Measurements from ENCODE around the gene CC2D1A. TPM values are rescaled to one million over a fixed set of nuclear protein-coding genes. Genes with fewer than 3 reads are reported as not detected.
A peak's percentile ranks its signal among the peaks of the same experiment; 100 is the strongest.

Gene CC2D1A
- polyA plus RNA-seq, 1 donor from 2014 or later, result 15.5 TPM

GRCh38 chr19:13952931-13953531 lies 47.0 kb downstream of the CC2D1A start:
- Mint-ChIP-seq H3K27me3 (no peaks in the 10 kb centered on the region), H3K4me3 (peak overlapping the region; percentile 81 to 87 (median 86)), H3K36me3 (no peaks in the 10 kb centered on the region), H3K27ac (peak overlapping the region in 2 of 3 donors; percentile 51 to 76), H3K4me1 (peaks cover 0 to 11% (median 8%) of the 10 kb centered on the region in 3 donors), H3K9me3 (no peaks in the 10 kb centered on the region)

- H3K36me3 Mint-ChIP-seq, result no peaks in the 10 kb centered on the region
- H3K4me1 Mint-ChIP-seq, result peaks cover 0 to 11% (median 10%) of the 10 kb centered on the region in 3 donors
- H3K4me3 Mint-ChIP-seq, result peak overlapping the region; percentile 52 to 87 (median 84)
- peak overlapping the region in 1 of 3 donors; percentile 51 for H3K27ac Mint-ChIP-seq
- H3K9me3 Mint-ChIP-seq, result no peaks in the 10 kb centered on the region
- no peaks in the 10 kb centered on the region for H3K27me3 Mint-ChIP-seq
Observed at GRCh38 chr19:13954185-13954584, 48.2 kb downstream of the CC2D1A start.

DNA sequence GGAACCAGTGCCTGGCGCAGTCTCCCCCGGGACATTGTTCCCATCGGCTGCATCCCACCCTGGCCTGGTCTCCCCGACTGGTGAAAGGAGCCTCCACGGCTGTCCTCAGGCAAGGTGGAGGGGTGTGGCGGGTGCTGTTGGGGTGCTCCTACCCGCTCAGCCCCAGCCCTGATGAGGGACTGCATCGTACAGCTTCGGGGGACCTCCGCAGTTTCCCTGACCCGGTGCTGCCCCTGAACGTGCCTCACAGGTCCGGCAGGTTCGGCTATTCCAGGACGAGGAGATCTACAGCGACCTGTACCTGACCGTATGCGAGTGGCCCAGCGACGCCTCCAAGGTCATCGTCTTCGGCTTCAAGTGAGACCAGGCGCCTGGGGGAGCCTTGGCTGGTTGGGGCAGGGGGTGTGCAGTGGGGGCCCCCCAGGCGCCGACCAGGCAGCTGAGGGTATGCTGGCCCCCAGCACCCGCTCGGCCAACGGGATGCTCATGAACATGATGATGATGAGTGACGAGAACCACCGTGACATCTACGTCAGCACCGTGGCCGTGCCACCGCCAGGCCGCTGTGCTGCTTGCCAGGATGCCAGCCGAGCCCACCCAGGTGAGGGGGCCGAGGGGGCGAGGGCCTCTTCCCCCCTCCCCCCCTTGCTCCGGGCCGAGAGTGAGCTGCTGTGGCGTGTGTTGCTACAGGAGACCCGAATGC lies 49.8 kb downstream of the CC2D1A start:
- H3K4me3 Mint-ChIP-seq, result peak overlapping the region in 1 of 4 donors; percentile 87
- no peaks in the 10 kb centered on the region for H3K27me3 Mint-ChIP-seq
- peaks cover 0 to 11% (median 11%) of the 10 kb centered on the region in 3 donors for H3K4me1 Mint-ChIP-seq
- no peaks in the 10 kb centered on the region for H3K36me3 Mint-ChIP-seq
- peak overlapping the region in 1 of 3 donors; percentile 27 for H3K27ac Mint-ChIP-seq
- no peaks in the 10 kb centered on the region for H3K9me3 Mint-ChIP-seq

GRCh38 chr19:13956365-13956744 lies 50.4 kb downstream of the CC2D1A start:
- H3K27ac Mint-ChIP-seq, result no peak overlapping the region

DNA sequence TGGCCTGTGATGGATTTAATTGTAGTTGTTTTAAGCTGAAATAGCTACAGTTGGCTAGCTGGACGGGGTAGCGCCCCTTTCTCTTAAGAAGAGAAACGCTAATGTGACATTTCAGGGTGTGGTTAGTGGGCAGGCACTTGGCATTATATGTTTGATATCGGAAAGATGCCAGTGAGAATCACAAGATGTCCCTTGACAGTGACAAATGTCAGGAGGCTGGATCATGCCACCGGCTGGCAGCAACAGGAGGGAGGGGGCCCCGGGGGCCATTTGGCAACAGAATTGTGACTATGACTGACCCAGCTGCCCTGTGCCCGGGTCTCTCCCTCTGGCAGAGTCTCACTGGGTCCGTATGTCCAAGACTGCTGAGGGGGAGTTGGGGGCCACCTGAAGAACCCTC lies 51.0 kb downstream of the CC2D1A start:
- Mint-ChIP-seq H3K9me3 (no peaks in the 10 kb centered on the region), H3K4me3 (peak overlapping the region in 1 of 4 donors; percentile 32), H3K27me3 (no peaks in the 10 kb centered on the region), H3K4me1 (peaks cover 0 to 11% (median 7%) of the 10 kb centered on the region in 3 donors), H3K27ac (no peak overlapping the region), H3K36me3 (no peaks in the 10 kb centered on the region)

More at GRCh38 chr19:13956365-13956744, 50.4 kb downstream of the CC2D1A start:
- H3K4me1 Mint-ChIP-seq, result peaks cover 0 to 11% (median 11%) of the 10 kb centered on the region in 3 donors
- peak overlapping the region in 1 of 4 donors; percentile 32 for H3K4me3 Mint-ChIP-seq
- H3K27me3 Mint-ChIP-seq, result no peaks in the 10 kb centered on the region
- no peaks in the 10 kb centered on the region for H3K9me3 Mint-ChIP-seq
- H3K36me3 Mint-ChIP-seq, result no peaks in the 10 kb centered on the region

DNA sequence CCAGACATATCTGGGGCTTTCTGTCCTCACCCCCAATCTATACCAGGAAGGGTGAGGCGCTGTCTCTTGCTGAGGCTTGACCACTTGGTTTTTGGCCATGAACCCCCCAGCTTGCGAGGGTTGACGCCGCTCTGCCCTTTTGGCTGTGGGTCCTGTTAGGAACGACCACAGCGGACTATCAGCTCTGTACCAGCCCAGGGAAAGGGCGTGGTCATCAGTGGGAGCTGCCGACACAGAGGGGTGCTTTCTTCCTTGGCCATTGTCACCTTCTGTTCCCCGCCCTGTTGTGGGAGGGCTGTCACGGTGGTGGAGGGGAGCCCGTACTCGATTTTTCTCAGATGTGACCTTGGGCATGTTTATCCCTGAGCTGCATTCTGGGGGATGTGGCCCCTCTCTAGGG lies 52.0 kb downstream of the CC2D1A start:
- H3K9me3 Mint-ChIP-seq, result no peaks in the 10 kb centered on the region
- H3K27me3 Mint-ChIP-seq, result no peaks in the 10 kb centered on the region
- H3K4me1 Mint-ChIP-seq, result peaks cover 0 to 8% (median 7%) of the 10 kb centered on the region in 3 donors
- no peaks in the 10 kb centered on the region for H3K36me3 Mint-ChIP-seq
- peak overlapping the region in 1 of 4 donors; percentile 68 for H3K4me3 Mint-ChIP-seq
- H3K27ac Mint-ChIP-seq, result peak overlapping the region in 1 of 3 donors; percentile 63

GRCh38 chr19:13959141-13959961 lies 53.4 kb downstream of the CC2D1A start:
- H3K36me3 Mint-ChIP-seq, result no peaks in the 10 kb centered on the region

GRCh38 chr19:13959962-13960862 lies 54.2 kb downstream of the CC2D1A start:
- H3K4me3 Mint-ChIP-seq, result peak overlapping the region in 1 of 4 donors; percentile 23
- peak overlapping the region in 1 of 3 donors; percentile 53 for H3K27ac Mint-ChIP-seq
- H3K4me1 Mint-ChIP-seq, result peaks cover 0 to 2% (median 0%) of the 10 kb centered on the region in 3 donors
- H3K9me3 Mint-ChIP-seq, result no peaks in the 10 kb centered on the region
- no peaks in the 10 kb centered on the region for H3K36me3 Mint-ChIP-seq
- no peaks in the 10 kb centered on the region for H3K27me3 Mint-ChIP-seq

More at GRCh38 chr19:13959141-13959961, 53.4 kb downstream of the CC2D1A start:
- no peak overlapping the region for H3K27ac Mint-ChIP-seq
- H3K27me3 Mint-ChIP-seq, result no peaks in the 10 kb centered on the region
- H3K4me1 Mint-ChIP-seq, result peaks cover 0 to 4% (median 0%) of the 10 kb centered on the region in 3 donors
- H3K4me3 Mint-ChIP-seq, result no peak overlapping the region
- no peaks in the 10 kb centered on the region for H3K9me3 Mint-ChIP-seq

- H3K27me3 Mint-ChIP-seq, result no peaks in the 10 kb centered on the region
- no peaks in the 10 kb centered on the region for H3K36me3 Mint-ChIP-seq
- no peaks in the 10 kb centered on the region for H3K9me3 Mint-ChIP-seq
- peak overlapping the region in 1 of 4 donors; percentile 23 for H3K4me3 Mint-ChIP-seq
- peaks cover 0 to 2% (median 0%) of the 10 kb centered on the region in 3 donors for H3K4me1 Mint-ChIP-seq
- H3K27ac Mint-ChIP-seq, result peak overlapping the region in 1 of 3 donors; percentile 26
Observed at GRCh38 chr19:13960863-13961784, 55.1 kb downstream of the CC2D1A start.

GRCh38 chr19:13961826-13962698 lies 56.1 kb downstream of the CC2D1A start:
- peaks cover 0 to 2% (median 0%) of the 10 kb centered on the region in 3 donors for H3K4me1 Mint-ChIP-seq
- H3K4me3 Mint-ChIP-seq, result no peak overlapping the region
- no peaks in the 10 kb centered on the region for H3K9me3 Mint-ChIP-seq
- H3K27ac Mint-ChIP-seq, result peak overlapping the region in 1 of 3 donors; percentile 26
- H3K36me3 Mint-ChIP-seq, result no peaks in the 10 kb centered on the region
- no peaks in the 10 kb centered on the region for H3K27me3 Mint-ChIP-seq

- no peak overlapping the region for H3K4me3 Mint-ChIP-seq
- H3K36me3 Mint-ChIP-seq, result no peaks in the 10 kb centered on the region
- H3K4me1 Mint-ChIP-seq, result peaks cover 0 to 2% (median 0%) of the 10 kb centered on the region in 3 donors
- no peaks in the 10 kb centered on the region for H3K27me3 Mint-ChIP-seq
- H3K27ac Mint-ChIP-seq, result no peak overlapping the region
- H3K9me3 Mint-ChIP-seq, result no peaks in the 10 kb centered on the region
Observed at GRCh38 chr19:13962699-13963602, 57.0 kb downstream of the CC2D1A start.

DNA sequence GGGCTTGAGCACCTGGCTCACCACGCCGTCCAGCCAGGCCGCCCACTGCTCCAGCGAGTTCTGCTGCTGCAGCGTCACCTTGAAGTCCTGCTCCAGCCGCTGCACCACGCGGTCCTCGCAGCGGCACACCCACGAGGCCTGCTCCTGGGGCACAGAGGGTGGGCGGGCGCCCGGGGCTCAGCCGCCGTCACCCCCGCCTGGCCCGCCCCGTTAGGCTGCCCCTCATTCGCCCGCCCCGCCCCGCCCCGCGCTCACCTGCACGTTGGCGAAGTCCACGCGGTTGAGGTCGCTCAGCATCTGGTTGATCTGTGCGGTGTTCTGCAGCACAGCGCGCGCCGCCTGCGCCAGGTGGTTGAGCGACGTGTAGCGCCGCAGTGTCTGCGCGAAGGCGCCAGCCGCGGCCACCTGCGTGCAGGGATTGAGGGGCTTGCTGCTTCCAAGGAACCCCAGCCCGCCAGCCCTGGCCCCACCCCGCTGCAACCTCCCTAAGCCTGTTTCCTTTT lies 57.7 kb downstream of the CC2D1A start:
- Mint-ChIP-seq H3K4me3 (no peak overlapping the region), H3K27me3 (no peaks in the 10 kb centered on the region), H3K4me1 (peaks cover 0 to 2% (median 0%) of the 10 kb centered on the region in 3 donors), H3K36me3 (peaks cover under 1% of the 10 kb centered on the region), H3K27ac (no peak overlapping the region), H3K9me3 (no peaks in the 10 kb centered on the region)

Measured in IgD-negative memory B cell (primary cell).